Adrenal gland (tissue), 5 donors: Measurements from ENCODE around the gene PHF2.

Experiments
- CTCF ChIP-seq, 6 experiments: fragments of 450-650 bp in 4 of 6; fragments of 200-600 bp in 2 of 6; sonication (generic) in 1 of 6; IDR thresholded peaks; 1 replicate in 5 of 6; 2 replicates in 1 of 6; pipeline versions ENCODE4 v1.5.1 to v1.8.0; 2016 to 2021; ENCODE audit warnings: antibody characterized with exemption in 6 of 6, mild to moderate bottlenecking in 2 of 6, moderate library complexity in 1 of 6
- POLR2A ChIP-seq, 2 donors: fragments of 450-650 bp; IDR thresholded peaks; one replicate each; pipeline ENCODE4 v1.6.1; 2017; ENCODE audit warnings: antibody characterized with exemption in 2 of 2, mild to moderate bottlenecking in 2 of 2, moderate library complexity in 1 of 2
- donor health status: DM: no; HTN: no; CAD: no.

DNA sequence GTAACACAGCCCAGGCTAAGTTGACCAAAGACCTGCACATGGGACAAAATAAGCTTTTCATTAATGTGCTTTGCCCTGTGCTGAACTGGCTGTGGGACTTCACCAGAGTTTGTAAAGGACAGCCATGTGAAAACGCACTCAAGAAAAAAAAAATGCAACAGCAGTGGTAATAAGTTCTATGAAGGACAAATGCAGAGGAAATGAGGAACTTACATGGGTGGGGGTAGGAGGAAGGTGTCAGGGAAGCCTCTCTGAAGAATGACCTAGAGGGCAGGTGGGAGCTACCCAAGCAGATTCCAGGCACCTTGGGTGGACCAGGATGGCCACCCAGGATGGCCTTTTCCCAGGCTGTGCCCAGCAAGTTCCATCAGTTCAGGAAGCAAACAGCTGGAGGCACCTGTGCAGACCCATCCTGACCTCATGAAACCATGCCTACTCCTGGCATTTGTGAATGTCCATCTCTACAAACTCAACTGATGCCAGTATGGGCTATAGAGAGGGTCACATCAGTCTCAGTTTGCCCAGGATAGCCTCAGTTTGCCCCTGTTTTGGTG, 6.7 kb upstream of the PHF2 start:
- no peak for TF ChIP-seq CTCF (IDR thresholded peaks at IDR 0.05)
- TF ChIP-seq POLR2A (IDR thresholded peaks at IDR 0.05), result no peak
